HepG2 (cell line): ENCODE results near the gene RASIP1. TPM values are rescaled to one million over a fixed set of nuclear protein-coding genes. Genes with fewer than 3 reads are reported as not detected.

Experiments
- AKNA ChIP-seq: sonication (generic); formaldehyde crosslinking; IDR thresholded peaks from 2 replicates; pipeline ENCODE4 v1.4.0; 2020; ENCODE audit warnings: missing genetic modification reagents, borderline replicate concordance
- FLYWCH1 ChIP-seq: sonication (generic); formaldehyde crosslinking; IDR thresholded peaks from 2 replicates; pipeline ENCODE4 v1.8.1; 2023; ENCODE audit warnings: mild to moderate bottlenecking, missing genetic modification reagents
- HDAC6 ChIP-seq: fragments of 200-600 bp; sonication (generic); IDR thresholded peaks from 2 replicates; pipeline ENCODE4 v1.7.0; 2017; ENCODE audit warnings: mild to moderate bottlenecking, antibody characterized with exemption, low read length, low read depth
- HOXA5 ChIP-seq: sonication (generic); formaldehyde crosslinking; IDR thresholded peaks from 2 replicates; pipeline ENCODE4 v1.4.0; 2020; ENCODE audit warnings: missing genetic modification reagents
- IKZF5 ChIP-seq: IDR thresholded peaks from 2 replicates; pipeline ENCODE4 v1.6.1; 2018; ENCODE audit warnings: missing genetic modification reagents, mild to moderate bottlenecking, missing compliant biosample characterization
- MBNL3 ChIP-seq: fragments of 250-450 bp; sonication (Bioruptor Pico); conservative IDR thresholded peaks from 2 replicates; pipeline ENCODE4 v1.8.0; 2022; ENCODE audit warnings: mild to moderate bottlenecking, inconsistent platforms
- MXD3 ChIP-seq: IDR thresholded peaks from 2 replicates; pipeline ENCODE4 v1.6.1; 2016; ENCODE audit warnings: mild to moderate bottlenecking, missing biosample characterization, missing genetic modification reagents
- NCOA1 ChIP-seq: sonication (generic); formaldehyde crosslinking; IDR thresholded peaks from 2 replicates; pipeline ENCODE4 v1.9.0; 2021; ENCODE audit warnings: missing genetic modification reagents
- PTBP1 ChIP-seq: fragments of 200-400 bp; formaldehyde crosslinking; IDR thresholded peaks from 2 replicates; pipeline ENCODE4 v1.6.1; 2018; ENCODE audit warnings: low read length, low read depth; ENCODE audit not compliant: poor library complexity, severe bottlenecking
- REXO4 ChIP-seq: sonication (generic); formaldehyde crosslinking; IDR thresholded peaks from 2 replicates; pipeline ENCODE4 v1.8.0; 2022; ENCODE audit warnings: missing genetic modification reagents, mild to moderate bottlenecking, borderline replicate concordance
- TBL1XR1 ChIP-seq: fragments of 150-350 bp; IDR thresholded peaks from 2 replicates; pipeline ENCODE4 v1.6.1; 2014; ENCODE audit warnings: borderline replicate concordance, low read length; ENCODE audit not compliant: partially characterized antibody
- ZBTB20 ChIP-seq: sonication (generic); formaldehyde crosslinking; IDR thresholded peaks from 2 replicates; pipeline ENCODE4 v1.8.1; 2023; ENCODE audit warnings: missing genetic modification reagents, low read depth, mild to moderate bottlenecking, borderline replicate concordance
- ZEB1 ChIP-seq: IDR thresholded peaks from 2 replicates; pipeline ENCODE4 v1.6.1; 2012; ENCODE audit warnings: mild to moderate bottlenecking, low read depth, inconsistent platforms; ENCODE audit not compliant: insufficient replicate concordance
- polyA plus RNA-seq, 8 experiments: library from polyadenylated mRNA; depleted of rRNA in 3 of 8; stranded (reverse) in 7 of 8; unstranded in 1 of 8; fragments of >200 nt; fragmentation: Illumina TruSeq in 4 of 8; extraction: Trizol in 4 of 8; gene quantifications; 2 replicates each; pipeline versions ENCODE4 v1.2.1 to v1.2.3, GENCODE V29; 2011 to 2016; ENCODE audit warnings: low read depth in 4 of 8, missing spikeins in 1 of 8, mixed read lengths in 1 of 8; ENCODE audit not compliant: insufficient read depth in 1 of 8
- total RNA-seq, 5 experiments: library from RNA; depleted of rRNA; stranded (reverse); fragments of >200 nt; fragmentation: Illumina TruSeq; extraction: Trizol; gene quantifications; 2 replicates each; pipeline ENCODE4 v1.2.3, GENCODE V29; 2016; ENCODE audit warnings: low read depth in 1 of 5
- TF ChIP-seq, protein P1 (sequence below): sonication (generic); formaldehyde crosslinking; IDR thresholded peaks from 2 replicates; pipeline ENCODE4 v1.5.1; 2020; ENCODE audit warnings: missing genetic modification reagents, mild to moderate bottlenecking, borderline replicate concordance
- TF ChIP-seq, protein P2 (sequence below): sonication (generic); formaldehyde crosslinking; IDR thresholded peaks from 2 replicates; pipeline ENCODE4 v1.8.1; 2023; ENCODE audit warnings: missing genetic modification reagents, inconsistent platforms, borderline replicate concordance
- TF ChIP-seq, protein P3 (sequence below): IDR thresholded peaks from 2 replicates; pipeline ENCODE4 v1.6.1; 2018; ENCODE audit warnings: missing genetic modification reagents

Gene RASIP1
- total and polyA plus RNA-seq, 2 of the 13 experiments (the other 11 are each of a cell fraction or from before 2014, with no cell fraction given) = 0.44 to 0.58 TPM

- no peak for TF ChIP-seq AKNA
- no peak for TF ChIP-seq NCOA1
- TF ChIP-seq IKZF5 (CRISPR knock-in tag) = no peak
- TF ChIP-seq REXO4 = no peak
- TF ChIP-seq MXD3 (CRISPR knock-in tag) = no peak
- TF ChIP-seq HDAC6 = no peak
- no peak for TF ChIP-seq FLYWCH1 (CRISPR knock-in tag)
- TF ChIP-seq HOXA5 = no peak
- TF ChIP-seq ZBTB20 (CRISPR knock-in tag) = 0 out of 2 replicates have a peak, but pooled peaks have one; percentile 26
- no peak for TF ChIP-seq MBNL3 (CRISPR knock-in tag)
- no peak for TF ChIP-seq ZEB1
- no peak for TF ChIP-seq TBL1XR1
- TF ChIP-seq, protein P1, sequence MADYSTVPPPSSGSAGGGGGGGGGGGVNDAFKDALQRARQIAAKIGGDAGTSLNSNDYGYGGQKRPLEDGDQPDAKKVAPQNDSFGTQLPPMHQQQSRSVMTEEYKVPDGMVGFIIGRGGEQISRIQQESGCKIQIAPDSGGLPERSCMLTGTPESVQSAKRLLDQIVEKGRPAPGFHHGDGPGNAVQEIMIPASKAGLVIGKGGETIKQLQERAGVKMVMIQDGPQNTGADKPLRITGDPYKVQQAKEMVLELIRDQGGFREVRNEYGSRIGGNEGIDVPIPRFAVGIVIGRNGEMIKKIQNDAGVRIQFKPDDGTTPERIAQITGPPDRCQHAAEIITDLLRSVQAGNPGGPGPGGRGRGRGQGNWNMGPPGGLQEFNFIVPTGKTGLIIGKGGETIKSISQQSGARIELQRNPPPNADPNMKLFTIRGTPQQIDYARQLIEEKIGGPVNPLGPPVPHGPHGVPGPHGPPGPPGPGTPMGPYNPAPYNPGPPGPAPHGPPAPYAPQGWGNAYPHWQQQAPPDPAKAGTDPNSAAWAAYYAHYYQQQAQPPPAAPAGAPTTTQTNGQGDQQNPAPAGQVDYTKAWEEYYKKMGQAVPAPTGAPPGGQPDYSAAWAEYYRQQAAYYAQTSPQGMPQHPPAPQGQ (CRISPR knock-in tag) = no peak
- TF ChIP-seq, protein P2, sequence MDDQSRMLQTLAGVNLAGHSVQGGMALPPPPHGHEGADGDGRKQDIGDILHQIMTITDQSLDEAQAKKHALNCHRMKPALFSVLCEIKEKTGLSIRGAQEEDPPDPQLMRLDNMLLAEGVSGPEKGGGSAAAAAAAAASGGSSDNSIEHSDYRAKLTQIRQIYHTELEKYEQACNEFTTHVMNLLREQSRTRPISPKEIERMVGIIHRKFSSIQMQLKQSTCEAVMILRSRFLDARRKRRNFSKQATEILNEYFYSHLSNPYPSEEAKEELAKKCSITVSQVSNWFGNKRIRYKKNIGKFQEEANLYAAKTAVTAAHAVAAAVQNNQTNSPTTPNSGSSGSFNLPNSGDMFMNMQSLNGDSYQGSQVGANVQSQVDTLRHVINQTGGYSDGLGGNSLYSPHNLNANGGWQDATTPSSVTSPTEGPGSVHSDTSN (CRISPR knock-in tag) = no peak
- no peak for TF ChIP-seq PTBP1
- TF ChIP-seq, protein P3, sequence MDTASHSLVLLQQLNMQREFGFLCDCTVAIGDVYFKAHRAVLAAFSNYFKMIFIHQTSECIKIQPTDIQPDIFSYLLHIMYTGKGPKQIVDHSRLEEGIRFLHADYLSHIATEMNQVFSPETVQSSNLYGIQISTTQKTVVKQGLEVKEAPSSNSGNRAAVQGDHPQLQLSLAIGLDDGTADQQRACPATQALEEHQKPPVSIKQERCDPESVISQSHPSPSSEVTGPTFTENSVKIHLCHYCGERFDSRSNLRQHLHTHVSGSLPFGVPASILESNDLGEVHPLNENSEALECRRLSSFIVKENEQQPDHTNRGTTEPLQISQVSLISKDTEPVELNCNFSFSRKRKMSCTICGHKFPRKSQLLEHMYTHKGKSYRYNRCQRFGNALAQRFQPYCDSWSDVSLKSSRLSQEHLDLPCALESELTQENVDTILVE (CRISPR knock-in tag) = no peak
Observed at GRCh38 chr19:48714759-48715675, 25.4 kb downstream of the RASIP1 start (continued).
